HepG2 (cell line): ENCODE data around the gene BRD3. TPM values are rescaled to one million over a fixed set of nuclear protein-coding genes. Genes with fewer than 3 reads are reported as not detected.
A peak's percentile ranks its signal among the peaks of the same experiment; 100 is the strongest.

Experiments used
- BCL6 ChIP-seq: IDR thresholded peaks from 2 replicates; pipeline ENCODE4 v1.6.1; 2016; ENCODE audit warnings: missing genetic modification reagents, missing compliant biosample characterization
- FOXP1 ChIP-seq, 2 experiments: fragments of 450-650 bp in 1 of 2; IDR thresholded peaks; 2 replicates each; pipeline ENCODE4 v1.6.1; 2017 to 2018; ENCODE audit warnings: antibody characterized with exemption in 1 of 2
- HNRNPL ChIP-seq: fragments of 200-400 bp; formaldehyde crosslinking; IDR thresholded peaks from 2 replicates; pipeline ENCODE4 v1.6.1; 2017; ENCODE audit warnings: mild to moderate bottlenecking, low read depth, low read length
- PTBP1 ChIP-seq: fragments of 200-400 bp; formaldehyde crosslinking; IDR thresholded peaks from 2 replicates; pipeline ENCODE4 v1.6.1; 2018; ENCODE audit warnings: low read length, low read depth; ENCODE audit not compliant: poor library complexity, severe bottlenecking
- REXO4 ChIP-seq: sonication (generic); formaldehyde crosslinking; IDR thresholded peaks from 2 replicates; pipeline ENCODE4 v1.8.0; 2022; ENCODE audit warnings: missing genetic modification reagents, mild to moderate bottlenecking, borderline replicate concordance
- SNRNP70 ChIP-seq: fragments of 200-400 bp; formaldehyde crosslinking; IDR thresholded peaks from 2 replicates; pipeline ENCODE4 v1.6.1; 2017; ENCODE audit warnings: mild to moderate bottlenecking, low read depth, low read length, moderate library complexity
- THAP11 ChIP-seq: IDR thresholded peaks from 2 replicates; pipeline ENCODE4 v1.6.1; 2016; ENCODE audit warnings: missing biosample characterization, missing genetic modification reagents
- ZBTB20 ChIP-seq: sonication (generic); formaldehyde crosslinking; IDR thresholded peaks from 2 replicates; pipeline ENCODE4 v1.8.1; 2023; ENCODE audit warnings: missing genetic modification reagents, low read depth, mild to moderate bottlenecking, borderline replicate concordance
- ZNF101 ChIP-seq: sonication (generic); formaldehyde crosslinking; IDR thresholded peaks from 2 replicates; pipeline ENCODE4 v1.4.0; 2020; ENCODE audit warnings: mild to moderate bottlenecking, low read depth, missing genetic modification reagents, borderline replicate concordance
- ZNF816 ChIP-seq: sonication (generic); formaldehyde crosslinking; IDR thresholded peaks from 2 replicates; pipeline ENCODE4 v1.8.0; 2022; ENCODE audit warnings: missing genetic modification reagents, mild to moderate bottlenecking, borderline replicate concordance
- polyA plus RNA-seq, 8 experiments: library from polyadenylated mRNA; depleted of rRNA in 3 of 8; stranded (reverse) in 7 of 8; unstranded in 1 of 8; fragments of >200 nt; fragmentation: Illumina TruSeq in 4 of 8; extraction: Trizol in 4 of 8; gene quantifications; 2 replicates each; pipeline versions ENCODE4 v1.2.1 to v1.2.3, GENCODE V29; 2011 to 2016; ENCODE audit warnings: low read depth in 4 of 8, missing spikeins in 1 of 8, mixed read lengths in 1 of 8; ENCODE audit not compliant: insufficient read depth in 1 of 8
- total RNA-seq, 5 experiments: library from RNA; depleted of rRNA; stranded (reverse); fragments of >200 nt; fragmentation: Illumina TruSeq; extraction: Trizol; gene quantifications; 2 replicates each; pipeline ENCODE4 v1.2.3, GENCODE V29; 2016; ENCODE audit warnings: low read depth in 1 of 5
- TF ChIP-seq, protein P1 (sequence below): sonication (generic); formaldehyde crosslinking; IDR thresholded peaks from 2 replicates; pipeline ENCODE4 v1.8.0; 2022; ENCODE audit warnings: mild to moderate bottlenecking, missing genetic modification reagents; ENCODE audit not compliant: insufficient replicate concordance
- TF ChIP-seq, protein P2 (sequence below), 2 experiments: sonication (generic) in 1 of 2; formaldehyde crosslinking in 1 of 2; IDR thresholded peaks; 2 replicates each; pipeline versions ENCODE4 v1.6.1 to v1.9.0; 2014 to 2022; ENCODE audit warnings: antibody characterized with exemption in 1 of 2, borderline replicate concordance in 1 of 2, inconsistent platforms in 1 of 2, low read depth in 1 of 2, missing genetic modification reagents in 1 of 2
- TF ChIP-seq, protein P3 (sequence below): IDR thresholded peaks from 2 replicates; pipeline ENCODE4 v1.6.1; 2016; ENCODE audit warnings: mild to moderate bottlenecking
- TF ChIP-seq, protein P4 (sequence below): IDR thresholded peaks from 2 replicates; pipeline ENCODE4 v1.6.1; 2016; ENCODE audit warnings: low read depth
- TF ChIP-seq, protein P5 (sequence below): sonication (generic); formaldehyde crosslinking; IDR thresholded peaks from 2 replicates; pipeline ENCODE4 v1.4.0; 2020; ENCODE audit warnings: missing genetic modification reagents, borderline replicate concordance

Gene BRD3
- total and polyA plus RNA-seq, 2 of the 13 experiments (the other 11 are each of a cell fraction or from before 2014, with no cell fraction given), result 5.9 to 12.9 TPM

DNA sequence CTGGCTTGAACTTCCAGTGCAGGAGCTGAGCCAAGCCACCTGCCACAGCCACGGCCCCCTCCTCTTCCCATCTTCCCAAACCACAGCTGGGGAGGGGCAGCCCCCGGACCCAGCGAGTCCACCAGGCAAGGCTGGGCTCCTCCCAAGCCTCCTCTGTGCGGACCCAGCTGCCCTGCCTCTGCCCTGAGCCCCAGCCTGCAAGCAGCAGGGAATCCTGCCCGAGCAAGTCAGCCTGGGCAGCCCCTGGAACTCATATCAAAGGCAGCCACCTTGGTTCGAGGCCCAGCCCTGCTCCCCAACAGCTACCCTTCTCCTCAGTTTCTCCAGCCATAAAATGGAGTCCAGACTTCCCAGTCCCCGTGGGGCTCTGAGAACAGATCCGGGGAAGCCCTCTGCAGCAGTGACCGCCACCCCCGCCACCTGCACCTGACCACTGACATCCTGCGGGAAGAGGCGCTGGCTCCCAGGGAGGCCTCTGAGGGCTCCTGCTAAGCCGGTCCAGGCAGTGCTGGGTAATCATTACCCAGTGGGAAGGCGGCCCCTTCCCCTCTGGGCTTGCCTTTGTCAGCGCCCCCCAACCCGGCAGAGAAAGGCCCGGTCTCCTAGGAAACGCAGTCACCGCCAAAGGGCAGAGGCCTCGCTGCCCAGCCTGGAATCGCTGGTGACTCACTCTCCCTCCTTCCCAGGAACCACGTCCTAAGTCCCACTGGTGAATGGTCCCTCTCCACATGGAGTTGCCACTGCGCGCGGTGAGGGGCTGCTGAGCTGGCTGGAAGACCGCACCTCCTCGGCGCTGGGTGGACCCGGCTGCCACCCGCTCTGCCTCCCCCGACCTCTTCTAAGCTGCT, 77.2 kb downstream of the BRD3 start (continued):
- TF ChIP-seq, protein P1, sequence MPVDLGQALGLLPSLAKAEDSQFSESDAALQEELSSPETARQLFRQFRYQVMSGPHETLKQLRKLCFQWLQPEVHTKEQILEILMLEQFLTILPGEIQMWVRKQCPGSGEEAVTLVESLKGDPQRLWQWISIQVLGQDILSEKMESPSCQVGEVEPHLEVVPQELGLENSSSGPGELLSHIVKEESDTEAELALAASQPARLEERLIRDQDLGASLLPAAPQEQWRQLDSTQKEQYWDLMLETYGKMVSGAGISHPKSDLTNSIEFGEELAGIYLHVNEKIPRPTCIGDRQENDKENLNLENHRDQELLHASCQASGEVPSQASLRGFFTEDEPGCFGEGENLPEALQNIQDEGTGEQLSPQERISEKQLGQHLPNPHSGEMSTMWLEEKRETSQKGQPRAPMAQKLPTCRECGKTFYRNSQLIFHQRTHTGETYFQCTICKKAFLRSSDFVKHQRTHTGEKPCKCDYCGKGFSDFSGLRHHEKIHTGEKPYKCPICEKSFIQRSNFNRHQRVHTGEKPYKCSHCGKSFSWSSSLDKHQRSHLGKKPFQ (CRISPR knock-in tag), result no peak
- TF ChIP-seq THAP11 (peak; percentile 66), HNRNPL (peak; percentile 49; the same call in 1 of the 2 replicates), ZNF816 (CRISPR knock-in tag) (no peak), ZBTB20 (no peak), PTBP1 (no peak), REXO4 (CRISPR knock-in tag) (no peak), SNRNP70 (no peak), BCL6 (CRISPR knock-in tag) (peak; percentile 33; the same call in 1 of the 2 replicates), FOXP1 (IDR thresholded peaks at IDR 0.05) (no peak), FOXP1 (CRISPR knock-in tag; IDR thresholded peaks at IDR 0.05) (no peak), ZNF101 (CRISPR knock-in tag) (no peak)
- TF ChIP-seq, protein P2, sequence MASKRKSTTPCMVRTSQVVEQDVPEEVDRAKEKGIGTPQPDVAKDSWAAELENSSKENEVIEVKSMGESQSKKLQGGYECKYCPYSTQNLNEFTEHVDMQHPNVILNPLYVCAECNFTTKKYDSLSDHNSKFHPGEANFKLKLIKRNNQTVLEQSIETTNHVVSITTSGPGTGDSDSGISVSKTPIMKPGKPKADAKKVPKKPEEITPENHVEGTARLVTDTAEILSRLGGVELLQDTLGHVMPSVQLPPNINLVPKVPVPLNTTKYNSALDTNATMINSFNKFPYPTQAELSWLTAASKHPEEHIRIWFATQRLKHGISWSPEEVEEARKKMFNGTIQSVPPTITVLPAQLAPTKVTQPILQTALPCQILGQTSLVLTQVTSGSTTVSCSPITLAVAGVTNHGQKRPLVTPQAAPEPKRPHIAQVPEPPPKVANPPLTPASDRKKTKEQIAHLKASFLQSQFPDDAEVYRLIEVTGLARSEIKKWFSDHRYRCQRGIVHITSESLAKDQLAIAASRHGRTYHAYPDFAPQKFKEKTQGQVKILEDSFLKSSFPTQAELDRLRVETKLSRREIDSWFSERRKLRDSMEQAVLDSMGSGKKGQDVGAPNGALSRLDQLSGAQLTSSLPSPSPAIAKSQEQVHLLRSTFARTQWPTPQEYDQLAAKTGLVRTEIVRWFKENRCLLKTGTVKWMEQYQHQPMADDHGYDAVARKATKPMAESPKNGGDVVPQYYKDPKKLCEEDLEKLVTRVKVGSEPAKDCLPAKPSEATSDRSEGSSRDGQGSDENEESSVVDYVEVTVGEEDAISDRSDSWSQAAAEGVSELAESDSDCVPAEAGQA (IDR thresholded peaks at IDR 0.05; ENCODE audit: low read depth), result peak; percentile 26; the same call in 1 of the 2 replicates
- TF ChIP-seq, protein P2 (CRISPR knock-in tag; IDR thresholded peaks at IDR 0.05; ENCODE audit: borderline replicate concordance), result no peak
- TF ChIP-seq, protein P3, sequence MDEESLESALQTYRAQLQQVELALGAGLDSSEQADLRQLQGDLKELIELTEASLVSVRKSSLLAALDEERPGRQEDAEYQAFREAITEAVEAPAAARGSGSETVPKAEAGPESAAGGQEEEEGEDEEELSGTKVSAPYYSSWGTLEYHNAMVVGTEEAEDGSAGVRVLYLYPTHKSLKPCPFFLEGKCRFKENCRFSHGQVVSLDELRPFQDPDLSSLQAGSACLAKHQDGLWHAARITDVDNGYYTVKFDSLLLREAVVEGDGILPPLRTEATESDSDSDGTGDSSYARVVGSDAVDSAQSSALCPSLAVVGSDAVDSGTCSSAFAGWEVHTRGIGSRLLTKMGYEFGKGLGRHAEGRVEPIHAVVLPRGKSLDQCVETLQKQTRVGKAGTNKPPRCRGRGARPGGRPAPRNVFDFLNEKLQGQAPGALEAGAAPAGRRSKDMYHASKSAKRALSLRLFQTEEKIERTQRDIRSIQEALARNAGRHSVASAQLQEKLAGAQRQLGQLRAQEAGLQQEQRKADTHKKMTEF (CRISPR knock-in tag), result peak; percentile 80
- TF ChIP-seq, protein P4, sequence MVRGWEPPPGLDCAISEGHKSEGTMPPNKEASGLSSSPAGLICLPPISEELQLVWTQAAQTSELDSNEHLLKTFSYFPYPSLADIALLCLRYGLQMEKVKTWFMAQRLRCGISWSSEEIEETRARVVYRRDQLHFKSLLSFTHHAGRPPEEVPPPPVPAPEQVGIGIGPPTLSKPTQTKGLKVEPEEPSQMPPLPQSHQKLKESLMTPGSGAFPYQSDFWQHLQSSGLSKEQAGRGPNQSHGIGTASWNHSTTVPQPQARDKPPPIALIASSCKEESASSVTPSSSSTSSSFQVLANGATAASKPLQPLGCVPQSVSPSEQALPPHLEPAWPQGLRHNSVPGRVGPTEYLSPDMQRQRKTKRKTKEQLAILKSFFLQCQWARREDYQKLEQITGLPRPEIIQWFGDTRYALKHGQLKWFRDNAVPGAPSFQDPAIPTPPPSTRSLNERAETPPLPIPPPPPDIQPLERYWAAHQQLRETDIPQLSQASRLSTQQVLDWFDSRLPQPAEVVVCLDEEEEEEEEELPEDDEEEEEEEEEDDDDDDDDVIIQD, result no peak
- TF ChIP-seq, protein P5, sequence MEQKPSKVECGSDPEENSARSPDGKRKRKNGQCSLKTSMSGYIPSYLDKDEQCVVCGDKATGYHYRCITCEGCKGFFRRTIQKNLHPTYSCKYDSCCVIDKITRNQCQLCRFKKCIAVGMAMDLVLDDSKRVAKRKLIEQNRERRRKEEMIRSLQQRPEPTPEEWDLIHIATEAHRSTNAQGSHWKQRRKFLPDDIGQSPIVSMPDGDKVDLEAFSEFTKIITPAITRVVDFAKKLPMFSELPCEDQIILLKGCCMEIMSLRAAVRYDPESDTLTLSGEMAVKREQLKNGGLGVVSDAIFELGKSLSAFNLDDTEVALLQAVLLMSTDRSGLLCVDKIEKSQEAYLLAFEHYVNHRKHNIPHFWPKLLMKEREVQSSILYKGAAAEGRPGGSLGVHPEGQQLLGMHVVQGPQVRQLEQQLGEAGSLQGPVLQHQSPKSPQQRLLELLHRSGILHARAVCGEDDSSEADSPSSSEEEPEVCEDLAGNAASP, result 0 out of 2 replicates have a peak, but pooled peaks have one; percentile 11
